Muscle of leg (tissue), 11 donors: Measurements from ENCODE around the gene ADAMTS20. TPM values are rescaled to one million over a fixed set of nuclear protein-coding genes. Genes with fewer than 3 reads are reported as not detected.

ENCODE experiments used
- DNase-seq: peaks from one replicate; pipeline ENCODE4 v3.0.0; 2013
- H3K27ac ChIP-seq: one replicate; pipeline ENCODE4 v1.5.1; 2013; ENCODE audit warnings: mild to moderate bottlenecking, low read length, control low read depth
- H3K27me3 ChIP-seq: one replicate; pipeline ENCODE4 v1.6.1; 2013; ENCODE audit warnings: low read length; ENCODE audit not compliant: control insufficient read depth, insufficient read depth
- H3K36me3 ChIP-seq: one replicate; pipeline ENCODE4 v1.6.1; 2013; ENCODE audit warnings: low read length; ENCODE audit not compliant: control insufficient read depth, insufficient read depth
- H3K4me1 ChIP-seq: one replicate; pipeline ENCODE4 v1.6.1; 2013; ENCODE audit warnings: low read length; ENCODE audit not compliant: control insufficient read depth, insufficient read depth
- H3K4me3 ChIP-seq: one replicate; pipeline ENCODE4 v1.5.1; 2013; ENCODE audit warnings: low read length, control low read depth
- H3K9me3 ChIP-seq: replicated peaks from 2 replicates; pipeline ENCODE4 v1.6.1; 2013; ENCODE audit warnings: low read depth, low read length; ENCODE audit not compliant: control insufficient read depth
- WGBS: methylation state at CpG from one replicate; pipeline ENCODE4 v1.1.5; 2013; ENCODE audit warnings: missing lambda C conversion rate; ENCODE audit not compliant: insufficient coverage; 5-methylcytosine and 5-hydroxymethylcytosine counted together
- polyA plus RNA-seq, 8 donors: library from polyadenylated mRNA; unstranded; fragments of 120-200 nt; gene quantifications; one replicate each; pipeline versions ENCODE4 v1.2.1 to v1.2.3, GENCODE V29; 2013; ENCODE audit warnings: inconsistent platforms in 1 of 8, low replicate concordance in 1 of 8; ENCODE audit not compliant: insufficient read length in 8 of 8, insufficient read depth in 1 of 8
- total RNA-seq: library from RNA; stranded (reverse); fragments of 120-200 nt; gene quantifications from one replicate; pipeline ENCODE4 v1.2.4, GENCODE V29; 2013

The ADAMTS20 gene
- total and polyA plus RNA-seq, 9 donors: 0.04 to 0.20 (median 0.09) TPM; not detected in 1

GRCh38 chr12:43493261-43493797 lies 58.7 kb downstream of the ADAMTS20 start:
- no CpG with 5 or more reads among the region's 2 CpGs for WGBS
- H3K36me3 ChIP-seq: no peaks in the 10 kb centered on the region
- H3K9me3 ChIP-seq: no peaks in the 10 kb centered on the region
- no peak overlapping the region for H3K27ac ChIP-seq
- no peaks in the 10 kb centered on the region for H3K4me1 ChIP-seq
- DNase-seq: no peak
- H3K4me3 ChIP-seq: no peak overlapping the region
- no peaks in the 10 kb centered on the region for H3K27me3 ChIP-seq

- 82% methylated on average over 3 of the region's 3 CpGs for WGBS
- H3K4me3 ChIP-seq: no peak overlapping the region
- no peaks in the 10 kb centered on the region for H3K27me3 ChIP-seq
- H3K4me1 ChIP-seq: no peaks in the 10 kb centered on the region
- no peaks in the 10 kb centered on the region for H3K9me3 ChIP-seq
- DNase-seq: no peak
- no peak overlapping the region for H3K27ac ChIP-seq
- H3K36me3 ChIP-seq: no peaks in the 10 kb centered on the region
Observed at GRCh38 chr12:43482311-43483085, 69.5 kb downstream of the ADAMTS20 start.

DNA sequence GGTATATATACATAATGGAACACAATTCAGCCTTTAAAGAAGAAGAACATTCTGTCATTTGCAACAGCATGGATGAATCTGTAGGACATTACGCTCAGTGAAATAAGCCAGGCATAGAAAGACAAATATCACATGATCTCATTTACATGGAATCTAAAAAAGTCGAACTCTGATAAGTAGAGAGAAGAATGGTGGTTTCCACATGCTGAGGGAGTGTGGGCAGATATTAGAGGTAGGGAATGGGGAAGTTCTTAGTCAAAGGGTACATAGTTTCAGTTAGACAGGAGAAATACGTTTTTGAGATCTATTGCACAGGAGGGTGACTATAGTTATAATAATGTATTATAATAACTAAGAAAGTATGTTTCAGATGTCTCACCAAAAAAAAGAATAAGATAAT lies 71.4 kb downstream of the ADAMTS20 start:
- H3K36me3 ChIP-seq: no peaks in the 10 kb centered on the region
- no peak overlapping the region for H3K4me3 ChIP-seq
- no peaks in the 10 kb centered on the region for H3K27me3 ChIP-seq
- WGBS: 100% methylated on average over 1 of the region's 3 CpGs
- no peak for DNase-seq
- H3K9me3 ChIP-seq: no peaks in the 10 kb centered on the region
- H3K4me1 ChIP-seq: no peaks in the 10 kb centered on the region
- no peak overlapping the region for H3K27ac ChIP-seq

GRCh38 chr12:43462741-43463140 lies 89.3 kb downstream of the ADAMTS20 start:
- Histone ChIP-seq H3K4me3 (no peak overlapping the region), H3K27ac (no peak overlapping the region), H3K36me3 (no peaks in the 10 kb centered on the region), H3K4me1 (no peaks in the 10 kb centered on the region), H3K9me3 (no peaks in the 10 kb centered on the region), H3K27me3 (no peaks in the 10 kb centered on the region)
- DNase-seq: no peak
- 75% methylated on average over 2 of the region's 3 CpGs for WGBS

DNA sequence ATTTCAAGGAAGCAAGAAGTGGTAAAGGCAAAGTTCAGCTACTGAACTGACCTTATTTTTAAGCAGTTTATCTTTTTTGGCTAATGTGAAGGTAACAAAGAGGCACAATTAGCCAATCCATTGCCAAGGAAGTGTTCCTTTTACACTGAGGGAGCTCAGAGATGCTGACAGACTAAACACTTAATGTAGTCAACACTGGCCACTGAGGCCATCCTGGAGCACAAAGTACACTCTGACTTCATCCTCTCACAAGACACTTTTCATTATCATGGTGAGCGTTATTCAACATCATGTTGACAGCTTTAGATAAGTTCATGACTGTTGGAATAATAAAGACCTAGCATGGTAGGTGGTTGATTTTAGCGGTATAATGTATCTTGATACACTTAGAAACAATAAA lies 89.9 kb downstream of the ADAMTS20 start:
- WGBS: no CpG with 5 or more reads among the region's 2 CpGs

DNA sequence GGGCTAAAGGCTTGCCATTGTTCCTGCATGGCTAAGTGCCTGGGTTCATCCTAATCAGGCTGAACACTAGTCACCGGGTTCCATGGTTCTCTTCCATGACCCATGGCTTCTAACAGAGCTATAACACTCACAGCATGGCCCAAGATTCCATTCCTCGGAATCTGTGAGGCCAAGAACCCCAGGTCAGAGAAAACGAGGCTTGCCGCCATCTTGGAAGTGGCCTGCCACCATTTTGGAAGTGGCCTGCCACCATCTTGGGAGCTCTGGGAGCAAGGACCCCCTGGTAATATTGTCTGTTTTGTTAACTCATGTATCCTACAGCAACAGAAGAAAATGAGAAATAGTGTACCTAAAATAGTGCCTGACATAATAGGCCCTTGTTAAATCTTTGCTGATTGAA lies 92.7 kb downstream of the ADAMTS20 start:
- peaks cover 5% of the 10 kb centered on the region for H3K9me3 ChIP-seq
- 100% methylated on average over 1 of the region's 4 CpGs for WGBS
- no peaks in the 10 kb centered on the region for H3K36me3 ChIP-seq

More for the DNA sequence above, 89.9 kb downstream of the ADAMTS20 start:
- no peak overlapping the region for H3K4me3 ChIP-seq
- H3K4me1 ChIP-seq: no peaks in the 10 kb centered on the region
- H3K27ac ChIP-seq: no peak overlapping the region
- no peaks in the 10 kb centered on the region for H3K27me3 ChIP-seq
- DNase-seq: no peak
- no peaks in the 10 kb centered on the region for H3K36me3 ChIP-seq
- H3K9me3 ChIP-seq: no peaks in the 10 kb centered on the region

DNA sequence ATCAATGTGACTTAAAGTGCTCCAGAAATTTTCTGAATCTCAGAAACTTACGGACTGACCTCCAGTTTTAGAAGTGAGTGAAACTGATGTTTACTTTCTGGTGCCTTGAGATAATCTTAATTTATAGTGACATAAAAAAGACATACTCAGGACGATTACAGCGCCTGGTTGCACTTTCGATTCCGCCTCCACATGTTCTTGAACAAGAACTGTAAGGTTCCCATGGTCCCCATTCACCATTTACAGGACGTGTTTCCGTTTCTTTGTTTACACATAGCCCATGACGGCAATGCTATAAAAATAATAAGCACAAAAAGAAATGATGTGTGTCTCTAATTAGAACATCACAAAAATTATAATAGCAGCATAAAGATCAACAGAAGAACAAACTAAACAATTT lies 98.2 kb downstream of the ADAMTS20 start:
- 100% methylated on average over 2 of the region's 8 CpGs for WGBS
- DNase-seq: no peak
- Histone ChIP-seq H3K27me3 (no peaks in the 10 kb centered on the region), H3K9me3 (peaks cover 5% of the 10 kb centered on the region), H3K36me3 (no peaks in the 10 kb centered on the region), H3K4me3 (no peak overlapping the region), H3K27ac (no peak overlapping the region), H3K4me1 (no peaks in the 10 kb centered on the region)

More for the DNA sequence above, 92.7 kb downstream of the ADAMTS20 start:
- DNase-seq: no peak
- Histone ChIP-seq H3K27me3 (no peaks in the 10 kb centered on the region), H3K4me1 (no peaks in the 10 kb centered on the region), H3K4me3 (no peak overlapping the region), H3K27ac (no peak overlapping the region)

DNA sequence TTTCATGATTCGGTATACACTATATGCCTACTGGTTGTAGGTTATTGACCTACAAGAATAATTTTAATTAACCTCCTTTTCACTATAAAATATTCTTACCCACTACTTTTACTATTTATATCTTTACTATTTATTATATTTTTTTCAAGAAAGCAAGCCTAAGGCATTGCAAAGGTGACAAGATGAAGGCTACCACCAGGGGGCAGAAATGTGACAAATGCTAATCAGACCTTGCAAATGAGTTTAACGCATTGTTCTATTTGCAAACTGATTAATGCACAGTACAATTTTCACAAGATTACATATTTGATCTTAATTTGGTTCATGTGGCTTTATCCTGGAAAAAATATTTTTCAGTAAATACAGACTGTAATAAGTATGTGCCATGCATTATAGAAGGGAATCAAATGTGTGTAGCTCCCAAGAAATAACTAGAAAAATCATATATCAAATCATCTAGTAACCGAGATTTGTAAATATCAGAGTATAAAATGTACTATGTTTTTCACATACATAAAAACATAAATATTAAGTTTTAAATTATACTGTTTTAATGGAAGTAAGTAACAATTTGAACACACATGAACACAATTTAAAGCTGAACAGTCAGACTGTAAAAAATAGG lies 107.0 kb downstream of the ADAMTS20 start:
- Histone ChIP-seq H3K4me1 (no peaks in the 10 kb centered on the region), H3K36me3 (no peaks in the 10 kb centered on the region), H3K4me3 (no peak overlapping the region), H3K27ac (no peak overlapping the region), H3K27me3 (no peaks in the 10 kb centered on the region), H3K9me3 (no peaks in the 10 kb centered on the region)
- no CpG with 5 or more reads among the region's 3 CpGs for WGBS
- peak; percentile 28 for DNase-seq

GRCh38 chr12:43436597-43436996 lies 115.4 kb downstream of the ADAMTS20 start:
- Histone ChIP-seq H3K27me3 (no peaks in the 10 kb centered on the region), H3K4me3 (no peak overlapping the region), H3K27ac (no peak overlapping the region), H3K36me3 (no peaks in the 10 kb centered on the region), H3K9me3 (no peaks in the 10 kb centered on the region), H3K4me1 (no peaks in the 10 kb centered on the region)
- no peak for DNase-seq
- no CpG with 5 or more reads among the region's 4 CpGs for WGBS

DNA sequence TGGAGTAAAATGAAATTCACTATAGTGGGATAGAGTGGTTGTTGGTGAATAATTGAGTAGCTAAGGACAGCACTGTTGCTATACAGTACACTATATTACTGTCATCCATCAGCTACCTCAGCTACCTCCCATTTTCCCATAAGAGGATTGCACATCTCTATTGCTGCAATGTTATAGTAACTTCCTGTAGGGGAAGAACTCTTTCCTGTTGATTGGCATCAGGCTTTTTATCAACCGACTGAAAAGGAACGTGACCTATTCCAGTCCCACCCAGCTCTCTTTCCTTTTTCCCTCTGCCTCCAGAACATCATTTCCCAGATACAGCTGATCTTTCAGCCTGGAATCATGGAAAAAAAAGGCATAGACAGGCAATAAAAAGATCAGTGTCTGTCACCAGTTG lies 117.4 kb downstream of the ADAMTS20 start:
- 100% methylated on average over 1 of the region's 2 CpGs for WGBS
- Histone ChIP-seq H3K27ac (no peak overlapping the region), H3K27me3 (no peaks in the 10 kb centered on the region), H3K4me3 (no peak overlapping the region), H3K9me3 (no peaks in the 10 kb centered on the region), H3K36me3 (no peaks in the 10 kb centered on the region), H3K4me1 (no peaks in the 10 kb centered on the region)
- no peak for DNase-seq
